ENCODE measurements around the gene FUT9.
A peak's percentile ranks its signal among the peaks of the same experiment; 100 is the strongest.

The FUT9 gene

GRCh38 chr6:96157018-96157565 is 141.3 kb downstream of the FUT9 start:
- Mint-ChIP-seq H3K4me3 (no peak overlapping the region), H3K9me3 (no peaks in the 10 kb centered on the region), H3K36me3 (ENCODE audit: low read depth) (no peaks in the 10 kb centered on the region), H3K27me3 (ENCODE audit: low read depth, poor library complexity) (no peaks in the 10 kb centered on the region), H3K27ac (no peak overlapping the region), H3K4me1 (no peaks in the 10 kb centered on the region)
- DNase-seq = no peak
- TF ChIP-seq CTCF (IDR thresholded peaks at IDR 0.05) = no peak

DNA sequence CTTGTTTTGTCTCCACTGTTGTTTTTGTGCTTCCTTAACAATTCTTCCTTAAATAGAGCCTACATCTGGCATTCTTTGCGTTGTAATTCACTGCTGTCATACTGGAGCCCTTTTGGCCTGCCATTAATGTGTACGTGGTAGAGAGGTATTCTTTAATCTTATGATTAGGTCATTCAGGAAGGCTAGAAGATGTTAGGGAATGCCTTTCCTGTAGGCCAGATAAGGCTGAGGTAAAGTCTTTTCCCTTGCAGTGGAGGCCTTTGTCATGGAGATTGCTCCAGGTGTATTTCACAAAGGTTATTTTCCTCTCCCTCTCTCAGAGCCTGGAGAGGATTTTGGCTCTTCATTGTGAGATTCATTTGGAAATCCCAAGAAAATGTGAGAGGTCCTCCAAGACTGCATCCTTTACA is 146.9 kb downstream of the FUT9 start:
- H3K4me3 Mint-ChIP-seq = no peak overlapping the region
- H3K27ac Mint-ChIP-seq = peak overlapping the region; percentile 47
- no peak for TF ChIP-seq CTCF (IDR thresholded peaks at IDR 0.05)
- H3K4me1 Mint-ChIP-seq = no peaks in the 10 kb centered on the region
- H3K36me3 Mint-ChIP-seq (ENCODE audit: low read depth) = no peaks in the 10 kb centered on the region
- no peaks in the 10 kb centered on the region for H3K9me3 Mint-ChIP-seq
- no peaks in the 10 kb centered on the region for H3K27me3 Mint-ChIP-seq (ENCODE audit: low read depth, poor library complexity)
- no peak for DNase-seq

DNA sequence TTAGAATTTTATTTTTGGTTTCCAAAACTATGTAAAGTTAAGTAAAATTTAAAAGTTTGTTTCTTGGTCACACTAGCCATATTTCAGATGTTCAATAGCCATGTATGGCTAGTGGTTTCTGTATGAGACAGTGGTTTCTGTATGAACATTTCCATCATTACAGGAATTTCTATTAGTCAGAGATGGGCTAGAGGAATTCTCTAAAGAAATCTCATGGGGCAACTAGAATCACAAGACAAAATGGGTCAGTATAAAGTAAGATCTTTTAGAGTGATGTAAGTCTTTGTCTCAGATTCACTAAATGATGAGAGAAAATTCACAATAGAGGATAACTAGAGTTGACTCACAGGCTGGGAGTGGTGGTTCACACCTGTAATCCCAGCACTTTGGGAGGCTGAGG is 149.0 kb downstream of the FUT9 start:
- DNase-seq = no peak
- no peaks in the 10 kb centered on the region for H3K36me3 Mint-ChIP-seq (ENCODE audit: low read depth)
- no peak for TF ChIP-seq CTCF (IDR thresholded peaks at IDR 0.05)
- no peaks in the 10 kb centered on the region for H3K27me3 Mint-ChIP-seq (ENCODE audit: low read depth, poor library complexity)
- H3K4me3 Mint-ChIP-seq = no peak overlapping the region
- H3K27ac Mint-ChIP-seq = no peak overlapping the region
- H3K9me3 Mint-ChIP-seq = no peaks in the 10 kb centered on the region
- no peaks in the 10 kb centered on the region for H3K4me1 Mint-ChIP-seq

DNA sequence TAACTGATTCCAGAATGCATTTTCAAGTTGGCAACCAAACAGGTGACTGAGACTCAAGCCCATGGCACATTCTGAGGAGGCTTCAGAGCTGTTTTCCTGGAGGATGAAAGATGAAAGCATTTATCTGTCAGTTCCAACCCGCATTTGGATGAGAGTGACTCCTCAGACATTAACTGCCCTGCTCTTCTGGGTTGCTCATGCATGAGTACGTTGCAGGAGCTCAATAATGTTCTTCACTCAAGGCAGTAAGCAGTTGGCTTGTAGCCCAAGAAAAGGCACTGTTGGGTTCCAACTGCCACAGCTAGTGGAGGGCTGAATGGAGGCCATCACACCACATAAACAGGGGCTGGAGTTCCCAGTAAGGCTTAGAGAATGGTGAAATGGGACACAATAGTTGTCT is 155.3 kb downstream of the FUT9 start:
- Mint-ChIP-seq H3K4me3 (no peak overlapping the region), H3K27me3 (ENCODE audit: low read depth, poor library complexity) (no peaks in the 10 kb centered on the region), H3K36me3 (ENCODE audit: low read depth) (no peaks in the 10 kb centered on the region), H3K4me1 (no peaks in the 10 kb centered on the region), H3K27ac (no peak overlapping the region), H3K9me3 (no peaks in the 10 kb centered on the region)
- no peak for DNase-seq
- TF ChIP-seq CTCF (IDR thresholded peaks at IDR 0.05) = no peak

DNA sequence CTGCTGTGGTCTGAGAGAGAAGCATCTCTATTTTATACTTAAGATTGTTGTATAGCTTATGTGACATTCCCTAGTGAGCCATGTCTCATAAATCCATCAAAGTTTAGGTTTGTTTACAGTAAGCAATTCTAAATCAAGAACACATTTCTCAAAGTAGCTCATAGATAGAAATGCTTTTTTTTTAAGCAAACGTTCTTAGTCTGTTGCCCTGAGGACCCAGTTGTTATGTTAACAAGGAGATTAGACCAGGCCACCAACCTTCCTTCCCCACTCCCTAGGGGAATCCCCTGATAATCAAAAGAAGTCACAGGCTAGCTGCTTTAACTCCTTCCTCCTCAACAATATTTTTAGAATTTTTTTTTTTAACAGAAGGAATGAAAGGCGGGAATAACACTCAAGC is 169.0 kb downstream of the FUT9 start:
- no peak overlapping the region for H3K27ac Mint-ChIP-seq
- no peaks in the 10 kb centered on the region for H3K27me3 Mint-ChIP-seq (ENCODE audit: low read depth, poor library complexity)
- H3K9me3 Mint-ChIP-seq = peaks cover 14% of the 10 kb centered on the region
- no peak for DNase-seq
- no peaks in the 10 kb centered on the region for H3K4me1 Mint-ChIP-seq
- no peak for TF ChIP-seq CTCF (IDR thresholded peaks at IDR 0.05)
- H3K36me3 Mint-ChIP-seq (ENCODE audit: low read depth) = no peaks in the 10 kb centered on the region
- H3K4me3 Mint-ChIP-seq = no peak overlapping the region

GRCh38 chr6:96186094-96186493 is 170.3 kb downstream of the FUT9 start:
- no peak for TF ChIP-seq CTCF (IDR thresholded peaks at IDR 0.05)
- Mint-ChIP-seq H3K4me1 (no peaks in the 10 kb centered on the region), H3K27ac (no peak overlapping the region), H3K4me3 (no peak overlapping the region), H3K9me3 (peaks cover 14% of the 10 kb centered on the region), H3K27me3 (ENCODE audit: low read depth, poor library complexity) (no peaks in the 10 kb centered on the region), H3K36me3 (ENCODE audit: low read depth) (no peaks in the 10 kb centered on the region)
- DNase-seq = no peak

Data from nephron progenitor cell (in vitro differentiated cells).